Endothelial cell of umbilical vein (primary cell): ENCODE measurements around the gene PROCA1. TPM values are rescaled to one million over a fixed set of nuclear protein-coding genes. Genes with fewer than 3 reads are reported as not detected.

Source experiments
- BruUV-seq: library from RNA; stranded (reverse); fragments of 400-500 nt; replicated peaks from 2 replicates; lab custom pipeline; 2021; lab: Mats Ljungman, UMichigan
- CTCF ChIA-PET: fragments of 300-600, 350-600 bp; sonication (Branson Sonifier 250); formaldehyde crosslinking; loops from one replicate; lab custom pipeline; 2021; ENCODE audit warnings: antibody characterized with exemption, inconsistent platforms; lab: Charles Lee
- POLR2A ChIA-PET: fragments of 300-600, 350-600 bp; sonication (Branson Sonifier 250); formaldehyde crosslinking; loops from one replicate; lab custom pipeline; 2021; ENCODE audit warnings: antibody characterized with exemption, inconsistent platforms; lab: Charles Lee
- DNase-seq: peaks from one replicate; pipeline ENCODE4 v3.0.0-alpha.2; 2011; ENCODE audit warnings: low read depth, low spot score
- FAIRE-seq: peaks from 2 replicates; lab custom pipeline; 2011; peaks lifted over from hg19 to GRCh38; lab: Jason Lieb, UNC
- H2AFZ ChIP-seq: 2 replicates; pipeline ENCODE4 v1.6.0; 2012; ENCODE audit warnings: low read depth, low read length, control low read depth, inconsistent platforms
- H3K27ac ChIP-seq: 2 replicates; pipeline ENCODE4 v1.5.1; 2011; ENCODE audit warnings: low read depth, mild to moderate bottlenecking, control low read depth, low read length, moderate library complexity; ENCODE audit not compliant: insufficient read depth
- H3K27me3 ChIP-seq, 2 experiments: 2 replicates each; pipeline versions ENCODE4 v1.6.0 to v1.6.1; 2011; ENCODE audit warnings: low read length in 2 of 2, mixed read lengths in 1 of 2; ENCODE audit not compliant: control insufficient read depth in 2 of 2, insufficient read depth in 2 of 2
- H3K36me3 ChIP-seq, 2 experiments: 2 replicates in 1 of 2; 3 replicates in 1 of 2; pipeline ENCODE4 v1.5.1; 2011; ENCODE audit warnings: low read length in 2 of 2, mild to moderate bottlenecking in 1 of 2, moderate library complexity in 1 of 2; ENCODE audit not compliant: control insufficient read depth in 2 of 2, insufficient read depth in 2 of 2; ENCODE audit errors: extremely low read depth in 1 of 2
- H3K4me1 ChIP-seq: 3 replicates; pipeline ENCODE4 v1.5.1; 2011; ENCODE audit warnings: mild to moderate bottlenecking, low read length; ENCODE audit not compliant: control insufficient read depth, insufficient read depth; ENCODE audit errors: extremely low read depth
- H3K4me2 ChIP-seq: 2 replicates; pipeline ENCODE4 v1.6.1; 2011; ENCODE audit warnings: low read length, control low read depth, mixed read lengths; ENCODE audit not compliant: insufficient read depth
- H3K4me3 ChIP-seq, 3 experiments: fragments of 200-600 bp in 1 of 3; sonication (generic), shearing (Covaris generic) in 1 of 3; replicated peaks in 1 of 3; 2 replicates each; pipeline ENCODE4 v1.5.1; 2011 to 2016; ENCODE audit warnings: control low read depth in 3 of 3, low read length in 3 of 3, mild to moderate bottlenecking in 2 of 3, inconsistent platforms in 1 of 3, low read depth in 1 of 3, moderate library complexity in 1 of 3; ENCODE audit not compliant: insufficient read depth in 1 of 3
- H3K79me2 ChIP-seq: 2 replicates; pipeline ENCODE4 v1.6.0; 2012; ENCODE audit warnings: low read length, inconsistent platforms; ENCODE audit not compliant: control insufficient read depth, insufficient read depth
- H3K9ac ChIP-seq: replicated peaks from 2 replicates; pipeline ENCODE3; 2011; ENCODE audit warnings: low read length, control low read depth; ENCODE audit not compliant: insufficient read depth; ENCODE audit errors: extremely low read depth
- H3K9me1 ChIP-seq: replicated peaks from 3 replicates; pipeline ENCODE4 v1.6.0; 2011; ENCODE audit warnings: mild to moderate bottlenecking, low read length; ENCODE audit not compliant: control insufficient read depth, insufficient read depth; ENCODE audit errors: extremely low read depth
- H3K9me3 ChIP-seq: replicated peaks from 2 replicates; pipeline ENCODE4 v1.5.1; 2012; ENCODE audit warnings: low read length, inconsistent platforms; ENCODE audit not compliant: control insufficient read depth, insufficient read depth
- H4K20me1 ChIP-seq: replicated peaks from 2 replicates; pipeline ENCODE3; 2011; ENCODE audit warnings: mild to moderate bottlenecking, low read length; ENCODE audit not compliant: control insufficient read depth, insufficient read depth; ENCODE audit errors: extremely low read depth
- EZH2 ChIP-seq: IDR thresholded peaks from 2 replicates; pipeline ENCODE4 v1.6.1; 2012; ENCODE audit warnings: borderline replicate concordance, low read depth, mild to moderate bottlenecking, moderate library complexity, low read length, inconsistent platforms; ENCODE audit not compliant: severe bottlenecking
- FOS ChIP-seq: IDR thresholded peaks from 2 replicates; pipeline ENCODE4 v1.6.1; 2011; ENCODE audit warnings: mild to moderate bottlenecking, low read length, moderate library complexity, borderline replicate concordance; ENCODE audit not compliant: insufficient read depth
- GATA2 ChIP-seq: IDR thresholded peaks from 2 replicates; pipeline ENCODE4 v1.7.0; 2011; ENCODE audit warnings: low read depth, mild to moderate bottlenecking, moderate library complexity, mixed read lengths, low read length; ENCODE audit not compliant: insufficient read length, insufficient read depth
- JUN ChIP-seq: IDR thresholded peaks from 2 replicates; pipeline ENCODE4 v1.6.1; 2011; ENCODE audit warnings: borderline replicate concordance, low read depth; ENCODE audit not compliant: insufficient read length, insufficient read depth
- MYC ChIP-seq: IDR thresholded peaks from one replicate; pipeline ENCODE4 v1.6.1; 2011; ENCODE audit warnings: mild to moderate bottlenecking, low read depth, low read length
- POLR2A ChIP-seq: IDR thresholded peaks from 2 replicates; pipeline ENCODE4 v1.6.1; 2012; ENCODE audit warnings: low read depth, mild to moderate bottlenecking, control low read depth, low read length
- POLR2AphosphoS5 ChIP-seq: IDR thresholded peaks from 2 replicates; pipeline ENCODE4 v1.6.1; 2012; ENCODE audit warnings: low read depth, mild to moderate bottlenecking, control low read depth, low read length, moderate library complexity; ENCODE audit not compliant: insufficient read depth
- dilution Hi-C: fragments of 300-500 bp; cut with MboI; formaldehyde crosslinking; loops from one replicate; pipeline ENCODE4 v1.15.0; 2019; ENCODE audit warnings: low sequenced_read_pairs; ENCODE audit not compliant: extremely low pct_ligation_motif_present
- intact Hi-C: fragments of 100-400 bp; cut with micrococcal nuclease; formaldehyde crosslinking; loops from one replicate; pipeline ENCODE4 v1.10.0; 2022
- polyA plus RNA-seq, 4 experiments: library from polyadenylated mRNA; depleted of rRNA in 3 of 4; stranded (reverse) in 3 of 4; unstranded in 1 of 4; fragments of >200 nt; gene quantifications; 2 replicates each; pipeline versions ENCODE4 v1.2.1 to v1.2.3, GENCODE V29; 2011 to 2012; ENCODE audit warnings: missing spikeins in 1 of 4
- total RNA-seq: library from RNA; stranded (reverse); gene quantifications from 2 replicates; pipeline ENCODE4 v1.2.3, GENCODE V29; 2021
- TF ChIP-seq, protein P1 (sequence below), 2 donors: IDR thresholded peaks; 1 replicate in 1 of 2; 2 replicates in 1 of 2; pipeline ENCODE4 v1.5.1; 2011; ENCODE audit warnings: low read length in 2 of 2, mild to moderate bottlenecking in 2 of 2, moderate library complexity in 2 of 2, control low read depth in 1 of 2, inconsistent platforms in 1 of 2, low read depth in 1 of 2; ENCODE audit not compliant: insufficient read depth in 1 of 2; ENCODE audit errors: extremely low read depth in 1 of 2
- TF ChIP-seq, protein P2 (sequence below): IDR thresholded peaks from 2 replicates; pipeline ENCODE4 v1.6.1; 2011; ENCODE audit not compliant: insufficient read depth, insufficient read length

The PROCA1 gene
- total and polyA plus RNA-seq, 2 donors (not counting 3 experiments of a cell fraction or from before 2014, with no cell fraction given) = 2.0 to 2.1 TPM

DNA sequence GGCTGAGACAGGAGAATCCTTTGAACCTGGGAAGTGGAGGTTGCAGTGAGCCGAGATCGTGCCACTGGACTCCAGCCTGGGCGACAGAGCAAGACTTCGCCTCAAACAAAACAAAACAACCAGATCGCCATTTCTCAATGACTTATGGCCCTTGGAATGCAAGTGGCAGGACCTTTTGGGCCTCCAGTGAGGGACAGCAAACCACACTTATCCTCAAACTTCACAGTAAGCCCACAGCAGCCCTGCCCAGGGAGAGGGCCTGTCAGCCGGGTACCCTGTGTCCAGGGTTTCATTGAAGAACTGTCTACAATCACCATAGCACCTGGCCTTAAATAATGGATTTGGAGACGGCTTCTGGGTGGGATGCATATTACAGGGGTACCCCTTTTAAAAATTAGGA, 43.8 kb upstream of the PROCA1 start:
- FAIRE-seq = no peak
- Histone ChIP-seq H3K4me3 (no peak overlapping the region), H3K27ac (no peak overlapping the region), H4K20me1 (no peaks in the 10 kb centered on the region), H3K9me1 (no peaks in the 10 kb centered on the region), H3K36me3 (peaks cover 4 to 27% of the 10 kb centered on the region in 2 experiments), H3K27me3 (no peaks in the 10 kb centered on the region), H2AFZ (no peak overlapping the region), H3K9ac (no peak overlapping the region), H3K79me2 (no peaks in the 10 kb centered on the region), H3K4me2 (no peak overlapping the region), H3K4me1 (peaks cover under 1% of the 10 kb centered on the region), H3K9me3 (no peaks in the 10 kb centered on the region)
- BruUV-seq = no TSS peak
- intact Hi-C loops = no loop called here
- dilution Hi-C loops = no loop called here
- no peak for TF ChIP-seq JUN
- TF ChIP-seq FOS = no peak
- TF ChIP-seq POLR2A = no peak
- TF ChIP-seq EZH2 = no peak
- no peak for TF ChIP-seq MYC
- no peak for TF ChIP-seq POLR2AphosphoS5
- TF ChIP-seq, protein P1, sequence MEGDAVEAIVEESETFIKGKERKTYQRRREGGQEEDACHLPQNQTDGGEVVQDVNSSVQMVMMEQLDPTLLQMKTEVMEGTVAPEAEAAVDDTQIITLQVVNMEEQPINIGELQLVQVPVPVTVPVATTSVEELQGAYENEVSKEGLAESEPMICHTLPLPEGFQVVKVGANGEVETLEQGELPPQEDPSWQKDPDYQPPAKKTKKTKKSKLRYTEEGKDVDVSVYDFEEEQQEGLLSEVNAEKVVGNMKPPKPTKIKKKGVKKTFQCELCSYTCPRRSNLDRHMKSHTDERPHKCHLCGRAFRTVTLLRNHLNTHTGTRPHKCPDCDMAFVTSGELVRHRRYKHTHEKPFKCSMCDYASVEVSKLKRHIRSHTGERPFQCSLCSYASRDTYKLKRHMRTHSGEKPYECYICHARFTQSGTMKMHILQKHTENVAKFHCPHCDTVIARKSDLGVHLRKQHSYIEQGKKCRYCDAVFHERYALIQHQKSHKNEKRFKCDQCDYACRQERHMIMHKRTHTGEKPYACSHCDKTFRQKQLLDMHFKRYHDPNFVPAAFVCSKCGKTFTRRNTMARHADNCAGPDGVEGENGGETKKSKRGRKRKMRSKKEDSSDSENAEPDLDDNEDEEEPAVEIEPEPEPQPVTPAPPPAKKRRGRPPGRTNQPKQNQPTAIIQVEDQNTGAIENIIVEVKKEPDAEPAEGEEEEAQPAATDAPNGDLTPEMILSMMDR (IDR thresholded peaks at IDR 0.05; ENCODE audit: extremely low read depth in 1 of 2, insufficient read depth in 1 of 2, low read depth in 1 of 2, low read length in 2 of 2) = no peak
- no peak for TF ChIP-seq GATA2
- TF ChIP-seq, protein P2, sequence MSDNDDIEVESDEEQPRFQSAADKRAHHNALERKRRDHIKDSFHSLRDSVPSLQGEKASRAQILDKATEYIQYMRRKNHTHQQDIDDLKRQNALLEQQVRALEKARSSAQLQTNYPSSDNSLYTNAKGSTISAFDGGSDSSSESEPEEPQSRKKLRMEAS = no peak
- CTCF ChIA-PET = interaction anchor here (3.9 to 16.6 kb wide), 2 partner anchors 8 to 26 kb away, joined by 21 to 602 read pairs; partner anchors contain the start of genes NEK8 and TLCD1
- POLR2A ChIA-PET = interaction anchor here (0.7 kb wide), 1 partner anchor 87 kb away, joined by 5 read pairs; the partner anchor contains the start of gene FAM222B
- DNase-seq = no peak
